ENCODE measurements around the gene RND3. TPM values are rescaled to one million over a fixed set of nuclear protein-coding genes. Genes with fewer than 3 reads are reported as not detected.

RND3 gene
- total RNA-seq, 2 experiments from 2014 or later: not detected

DNA sequence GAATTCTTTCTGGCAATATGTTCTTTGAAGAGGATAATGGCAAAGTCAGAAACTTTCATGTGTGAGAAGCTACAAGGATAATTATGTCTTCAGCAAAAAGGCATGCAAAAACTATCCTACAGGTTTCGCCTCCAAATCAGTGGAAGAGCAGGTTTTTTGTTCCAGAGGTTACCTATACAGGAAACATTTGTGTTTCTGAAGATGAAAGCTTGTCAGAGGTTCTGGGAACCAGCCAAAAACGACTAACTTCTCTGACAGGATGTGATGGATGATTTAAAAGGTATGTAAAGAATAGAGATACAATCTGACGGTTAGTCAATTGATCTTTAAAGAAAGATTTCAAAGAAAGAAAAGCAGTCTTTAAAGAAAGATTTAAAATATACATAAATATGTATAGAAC is 37.6 kb downstream of the RND3 start:
- H3K36me3 Mint-ChIP-seq (ENCODE audit: low read depth): no peaks in the 10 kb centered on the region
- no peak for DNase-seq
- no peaks in the 10 kb centered on the region for H3K9me3 ChIP-seq (ENCODE audit: control insufficient read depth in 1 of 2, insufficient read depth in 1 of 2, low read length in 2 of 2)
- no peak for ATAC-seq (ENCODE audit: poor library complexity)
- no peaks in the 10 kb centered on the region for H3K27me3 ChIP-seq (ENCODE audit: control insufficient read depth in 1 of 2, insufficient read depth in 2 of 2, low read length in 2 of 2)
- H3K9me3 Mint-ChIP-seq: no peaks in the 10 kb centered on the region
- no peaks in the 10 kb centered on the region for H3K27me3 Mint-ChIP-seq
- H3K27ac ChIP-seq (ENCODE audit: low read depth in 1 of 2, low read length in 2 of 2): no peak overlapping the region
- no peak overlapping the region for H3K4me3 ChIP-seq (ENCODE audit: low read length)
- ChIA-PET CTCF (no interaction called here), POLR2A (no interaction called here)
- no peaks in the 10 kb centered on the region for H3K36me3 ChIP-seq (ENCODE audit: insufficient read depth, low read length)
- no peak overlapping the region for H3K4me3 Mint-ChIP-seq
- H3K27ac Mint-ChIP-seq: no peak overlapping the region
- TF ChIP-seq, protein P1, sequence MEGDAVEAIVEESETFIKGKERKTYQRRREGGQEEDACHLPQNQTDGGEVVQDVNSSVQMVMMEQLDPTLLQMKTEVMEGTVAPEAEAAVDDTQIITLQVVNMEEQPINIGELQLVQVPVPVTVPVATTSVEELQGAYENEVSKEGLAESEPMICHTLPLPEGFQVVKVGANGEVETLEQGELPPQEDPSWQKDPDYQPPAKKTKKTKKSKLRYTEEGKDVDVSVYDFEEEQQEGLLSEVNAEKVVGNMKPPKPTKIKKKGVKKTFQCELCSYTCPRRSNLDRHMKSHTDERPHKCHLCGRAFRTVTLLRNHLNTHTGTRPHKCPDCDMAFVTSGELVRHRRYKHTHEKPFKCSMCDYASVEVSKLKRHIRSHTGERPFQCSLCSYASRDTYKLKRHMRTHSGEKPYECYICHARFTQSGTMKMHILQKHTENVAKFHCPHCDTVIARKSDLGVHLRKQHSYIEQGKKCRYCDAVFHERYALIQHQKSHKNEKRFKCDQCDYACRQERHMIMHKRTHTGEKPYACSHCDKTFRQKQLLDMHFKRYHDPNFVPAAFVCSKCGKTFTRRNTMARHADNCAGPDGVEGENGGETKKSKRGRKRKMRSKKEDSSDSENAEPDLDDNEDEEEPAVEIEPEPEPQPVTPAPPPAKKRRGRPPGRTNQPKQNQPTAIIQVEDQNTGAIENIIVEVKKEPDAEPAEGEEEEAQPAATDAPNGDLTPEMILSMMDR (IDR thresholded peaks at IDR 0.05): no peak
- intact Hi-C loops (cut with DNase I, micrococcal nuclease): no loop called here
- no peaks in the 10 kb centered on the region for H3K4me1 Mint-ChIP-seq (ENCODE audit: low read depth)
- no peaks in the 10 kb centered on the region for H3K4me1 ChIP-seq (ENCODE audit: insufficient read depth, low read length)

GRCh38 chr2:150445398-150445797 is 42.1 kb downstream of the RND3 start:
- Histone ChIP-seq H3K27ac (ENCODE audit: low read depth in 1 of 2, low read length in 2 of 2) (no peak overlapping the region), H3K36me3 (ENCODE audit: insufficient read depth, low read length) (no peaks in the 10 kb centered on the region), H3K9me3 (ENCODE audit: control insufficient read depth in 1 of 2, insufficient read depth in 1 of 2, low read length in 2 of 2) (no peaks in the 10 kb centered on the region), H3K27me3 (ENCODE audit: control insufficient read depth in 1 of 2, insufficient read depth in 2 of 2, low read length in 2 of 2) (no peaks in the 10 kb centered on the region), H3K4me3 (ENCODE audit: low read length) (no peak overlapping the region), H3K4me1 (ENCODE audit: insufficient read depth, low read length) (no peaks in the 10 kb centered on the region)
- ChIA-PET CTCF (no interaction called here), POLR2A (no interaction called here)
- H3K27ac Mint-ChIP-seq: no peak overlapping the region
- ATAC-seq (ENCODE audit: poor library complexity) (no peak), DNase-seq (no peak)
- H3K4me1 Mint-ChIP-seq (ENCODE audit: low read depth): no peaks in the 10 kb centered on the region
- intact Hi-C loops (cut with DNase I, micrococcal nuclease): no loop called here
- H3K9me3 Mint-ChIP-seq: peaks cover 3% of the 10 kb centered on the region
- H3K27me3 Mint-ChIP-seq: no peaks in the 10 kb centered on the region
- TF ChIP-seq, protein P1 (IDR thresholded peaks at IDR 0.05): no peak
- no peak overlapping the region for H3K4me3 Mint-ChIP-seq
- no peaks in the 10 kb centered on the region for H3K36me3 Mint-ChIP-seq (ENCODE audit: low read depth)

GRCh38 chr2:150442484-150442883 is 45.0 kb downstream of the RND3 start:
- intact Hi-C loops (cut with DNase I, micrococcal nuclease): no loop called here
- no peaks in the 10 kb centered on the region for H3K36me3 ChIP-seq (ENCODE audit: insufficient read depth, low read length)
- Mint-ChIP-seq H3K27me3 (no peaks in the 10 kb centered on the region), H3K27ac (no peak overlapping the region), H3K4me1 (ENCODE audit: low read depth) (no peaks in the 10 kb centered on the region), H3K4me3 (no peak overlapping the region), H3K9me3 (peaks cover 3% of the 10 kb centered on the region), H3K36me3 (ENCODE audit: low read depth) (no peaks in the 10 kb centered on the region)
- ChIA-PET POLR2A (no interaction called here), CTCF (no interaction called here)
- H3K27ac ChIP-seq (ENCODE audit: low read depth in 1 of 2, low read length in 2 of 2): no peak overlapping the region
- no peak overlapping the region for H3K4me3 ChIP-seq (ENCODE audit: low read length)
- no peaks in the 10 kb centered on the region for H3K27me3 ChIP-seq (ENCODE audit: control insufficient read depth in 1 of 2, insufficient read depth in 2 of 2, low read length in 2 of 2)
- DNase-seq (no peak), ATAC-seq (ENCODE audit: poor library complexity) (no peak)
- TF ChIP-seq, protein P1 (IDR thresholded peaks at IDR 0.05): no peak
- no peaks in the 10 kb centered on the region for H3K4me1 ChIP-seq (ENCODE audit: insufficient read depth, low read length)
- H3K9me3 ChIP-seq (ENCODE audit: control insufficient read depth in 1 of 2, insufficient read depth in 1 of 2, low read length in 2 of 2): no peaks in the 10 kb centered on the region
